Panc1 (cell line): ENCODE measurements around the gene ASMTL. TPM values are rescaled to one million over a fixed set of nuclear protein-coding genes. Genes with fewer than 3 reads are reported as not detected.
"Not testable (repeated sequence)": the region's sequence is repeated elsewhere in the genome, so short reads cannot be mapped to it uniquely, and the experiment has no call there.

Experiments used
- ATAC-seq: fragments of 200-7000 bp; cut with Tn5 transposase; 2 replicates; pipeline ENCODE4 v1.9.1; 2020; ENCODE audit warnings: mild to moderate bottlenecking, moderate library complexity
- BruUV-seq: library from RNA; stranded (reverse); fragments of 400-500 nt; replicated peaks from 2 replicates; lab custom pipeline; 2021; lab: Mats Ljungman, UMichigan
- CTCF ChIA-PET: fragments of 300-600 bp; sonication (Branson Sonifier 250); formaldehyde crosslinking; loops from one replicate; lab custom pipeline; 2022; ENCODE audit warnings: antibody characterized with exemption; lab: Charles Lee
- POLR2A ChIA-PET: fragments of 300-600 bp; sonication (Branson Sonifier 250); formaldehyde crosslinking; loops from one replicate; lab custom pipeline; 2022; ENCODE audit warnings: antibody characterized with exemption; lab: Charles Lee
- DNase-seq: peaks from one replicate; pipeline ENCODE4 v3.0.0-alpha.2; 2010; ENCODE audit warnings: low read depth, low spot score
- H3K27ac ChIP-seq: 2 replicates; pipeline ENCODE4 v1.5.1; 2011; ENCODE audit warnings: mild to moderate bottlenecking, low read length, inconsistent platforms
- H3K27me3 ChIP-seq: fragments of 200-500 bp; sonication (Bioruptor generic); 2 replicates; pipeline ENCODE4 v1.6.0; 2014; ENCODE audit warnings: low read length, inconsistent platforms; ENCODE audit not compliant: control insufficient read depth, insufficient read depth
- H3K36me3 ChIP-seq: fragments of 200-500 bp; sonication (Bioruptor generic); 2 replicates; pipeline ENCODE4 v1.5.1; 2014; ENCODE audit warnings: inconsistent platforms, mild to moderate bottlenecking, low read length, moderate library complexity; ENCODE audit not compliant: control insufficient read depth, insufficient read depth
- H3K4me1 ChIP-seq: 2 replicates; pipeline ENCODE4 v1.5.1; 2011; ENCODE audit warnings: inconsistent platforms, mild to moderate bottlenecking, low read length, moderate library complexity; ENCODE audit not compliant: control insufficient read depth, insufficient read depth
- H3K4me3 ChIP-seq, 2 experiments: 2 replicates each; pipeline ENCODE4 v1.5.1; 2011 to 2012; ENCODE audit warnings: low read depth in 2 of 2, low read length in 2 of 2, mild to moderate bottlenecking in 2 of 2, inconsistent platforms in 1 of 2, moderate library complexity in 1 of 2
- H3K9me3 ChIP-seq: fragments of 200-500 bp; sonication (Bioruptor generic); 2 replicates; pipeline ENCODE4 v1.5.1; 2014; ENCODE audit warnings: low read depth, mild to moderate bottlenecking, inconsistent platforms, low read length, moderate library complexity; ENCODE audit not compliant: control insufficient read depth, insufficient read depth
- SIN3A ChIP-seq: IDR thresholded peaks from 2 replicates; pipeline ENCODE4 v1.6.1; 2012; ENCODE audit warnings: low read depth, mild to moderate bottlenecking, low read length, moderate library complexity, borderline replicate concordance; ENCODE audit not compliant: insufficient read depth
- TCF7L2 ChIP-seq: IDR thresholded peaks from 2 replicates; pipeline ENCODE4 v1.6.1; 2011; ENCODE audit warnings: mild to moderate bottlenecking, low read depth, low read length, inconsistent platforms
- in situ Hi-C: cut with HindIII; loops from 2 replicates; pipeline ENCODE4 v1.10.0; 2016; ENCODE audit warnings: low sequenced_read_pairs, low pct_unique_long_range_greater_than_20kb
- intact Hi-C: fragments of 100-400 bp; cut with micrococcal nuclease; formaldehyde crosslinking; loops from one replicate; pipeline ENCODE4 v1.10.0; 2022; ENCODE audit not compliant: unreplicated experiment
- total RNA-seq: library from RNA; stranded (reverse); gene quantifications from one replicate; pipeline ENCODE4 v1.2.1, GENCODE V29; 2021; ENCODE audit not compliant: unreplicated experiment
- TF ChIP-seq, protein P1 (sequence below): fragments of 450-650 bp; IDR thresholded peaks from 2 replicates; pipeline ENCODE4 v1.5.1; 2017; ENCODE audit warnings: mild to moderate bottlenecking

ASMTL gene
- total RNA-seq, 1 experiment from 2014 or later: 16.5 TPM

DNA sequence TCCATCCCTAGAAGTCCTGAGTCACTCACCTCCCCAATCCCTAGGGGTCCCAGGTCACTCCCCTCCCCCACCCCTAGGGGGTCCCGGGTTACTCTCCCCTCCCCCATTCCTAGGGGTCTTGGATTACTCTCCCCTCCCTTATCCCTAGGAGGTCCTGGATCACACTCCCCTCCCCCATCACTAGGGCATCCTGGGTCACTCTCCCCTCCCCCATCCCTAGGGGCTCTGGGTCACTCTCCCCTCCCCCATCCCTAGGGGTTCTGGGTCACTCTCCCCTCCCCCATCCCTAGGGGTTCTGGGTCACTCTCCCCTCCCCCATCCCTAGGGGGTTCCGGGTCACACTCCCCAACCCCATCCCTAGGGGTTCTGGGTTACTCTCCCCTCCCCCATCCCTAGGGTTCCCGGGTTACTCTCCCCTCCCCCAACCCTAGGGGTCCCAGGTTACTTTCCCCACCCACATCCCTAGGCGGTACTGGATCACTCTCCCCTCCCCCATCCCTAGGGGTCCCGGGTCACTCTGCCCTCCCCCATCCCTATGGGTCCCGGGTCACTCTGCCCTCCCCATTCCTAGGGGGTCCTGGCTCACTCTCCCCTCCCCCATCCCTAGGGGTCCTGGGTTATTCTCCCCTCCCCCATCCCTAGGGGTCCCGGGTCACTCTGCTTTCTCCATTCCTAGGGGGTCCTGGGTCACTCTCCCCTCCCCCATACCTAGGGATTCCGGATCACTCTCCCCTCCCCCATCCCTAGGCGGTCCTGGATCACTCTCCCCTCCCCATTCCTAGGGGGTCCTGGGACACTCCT, 2.1 kb downstream of the ASMTL start:
- no TSS peak for BruUV-seq
- H3K27ac ChIP-seq: no peak overlapping the region
- no peaks in the 10 kb centered on the region for H3K36me3 ChIP-seq
- no peak for TF ChIP-seq TCF7L2
- no peak overlapping the region for H3K4me3 ChIP-seq
- no peak for ATAC-seq
- ChIA-PET POLR2A (no interaction called here), CTCF (no interaction called here)
- no peaks in the 10 kb centered on the region for H3K9me3 ChIP-seq
- no peaks in the 10 kb centered on the region for H3K27me3 ChIP-seq
- no peaks in the 10 kb centered on the region for H3K4me1 ChIP-seq
- in situ Hi-C loops: no loop called here
- intact Hi-C loops: loop anchor here (10.0 kb wide), 1 partner anchor 134 kb away; no protein-coding TSS in a partner anchor
- DNase-seq: no peak

DNA sequence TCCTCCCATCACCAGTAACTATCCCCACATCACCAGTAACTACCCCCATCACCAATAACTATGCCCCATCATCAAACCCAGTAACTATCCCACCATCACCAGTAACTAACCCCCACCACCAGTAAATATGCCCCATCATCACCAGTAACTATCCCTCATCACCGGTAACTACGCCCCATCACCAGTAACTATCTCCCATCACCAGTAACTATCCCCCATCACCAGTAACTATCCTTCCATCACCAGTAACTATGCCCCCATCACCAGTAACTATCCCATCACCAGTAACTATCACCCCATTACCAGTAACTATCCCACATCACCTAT, 2.9 kb downstream of the ASMTL start:
- H3K4me3 ChIP-seq: no peak overlapping the region
- H3K36me3 ChIP-seq: no peaks in the 10 kb centered on the region
- ChIA-PET CTCF (no interaction called here), POLR2A (no interaction called here)
- TF ChIP-seq TCF7L2 (no peak), SIN3A (no peak)
- no peak overlapping the region for H3K27ac ChIP-seq
- DNase-seq (no peak), ATAC-seq (no peak)
- BruUV-seq: no TSS peak
- in situ Hi-C loops: no loop called here
- no peaks in the 10 kb centered on the region for H3K4me1 ChIP-seq
- H3K27me3 ChIP-seq: no peaks in the 10 kb centered on the region
- intact Hi-C loops: loop anchor here (10.0 kb wide), 1 partner anchor 135 kb away; no protein-coding TSS in a partner anchor
- H3K9me3 ChIP-seq: no peaks in the 10 kb centered on the region

DNA sequence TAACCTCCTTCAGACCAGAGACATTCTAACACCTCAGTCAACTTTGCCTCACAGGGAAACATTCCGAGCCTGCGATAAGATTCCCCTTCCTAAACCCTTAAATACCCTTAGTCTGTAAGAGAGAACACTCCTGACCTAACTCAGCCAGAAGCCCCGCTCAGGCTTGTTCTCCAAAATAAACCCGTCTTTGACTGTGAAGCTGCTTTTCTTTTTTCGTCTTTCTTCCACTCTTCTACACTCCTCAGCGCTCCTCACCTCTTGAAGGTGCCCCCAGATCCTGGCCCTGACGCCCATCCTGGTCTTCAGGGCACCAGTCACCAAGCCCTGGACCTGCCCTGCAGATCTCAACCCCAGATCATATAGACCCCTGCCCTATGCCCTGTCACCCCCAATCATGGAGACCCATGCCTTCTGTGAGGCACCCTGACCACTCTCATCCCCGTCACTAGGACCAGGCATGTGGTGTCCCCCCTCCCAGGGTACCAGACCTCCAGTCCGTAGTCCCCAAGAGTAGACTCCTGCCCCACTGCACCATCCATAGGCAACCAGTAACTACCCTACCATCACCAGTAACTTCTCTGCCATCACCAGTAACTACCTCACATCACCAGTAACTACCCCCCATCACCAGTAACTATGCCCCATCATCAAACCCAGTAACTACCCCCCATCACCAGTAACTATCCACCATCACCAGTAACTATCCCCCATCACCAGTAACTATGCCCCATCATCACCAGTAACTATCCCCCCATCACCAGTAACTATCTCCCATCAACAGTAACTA, 3.5 kb downstream of the ASMTL start:
- CTCF ChIA-PET: no interaction called here
- in situ Hi-C loops (no loop called here), intact Hi-C loops (no loop called here)
- ATAC-seq: no peak
- H3K4me1 ChIP-seq: no peaks in the 10 kb centered on the region
- DNase-seq: no peak
- H3K9me3 ChIP-seq: no peaks in the 10 kb centered on the region
- TF ChIP-seq, protein P1, sequence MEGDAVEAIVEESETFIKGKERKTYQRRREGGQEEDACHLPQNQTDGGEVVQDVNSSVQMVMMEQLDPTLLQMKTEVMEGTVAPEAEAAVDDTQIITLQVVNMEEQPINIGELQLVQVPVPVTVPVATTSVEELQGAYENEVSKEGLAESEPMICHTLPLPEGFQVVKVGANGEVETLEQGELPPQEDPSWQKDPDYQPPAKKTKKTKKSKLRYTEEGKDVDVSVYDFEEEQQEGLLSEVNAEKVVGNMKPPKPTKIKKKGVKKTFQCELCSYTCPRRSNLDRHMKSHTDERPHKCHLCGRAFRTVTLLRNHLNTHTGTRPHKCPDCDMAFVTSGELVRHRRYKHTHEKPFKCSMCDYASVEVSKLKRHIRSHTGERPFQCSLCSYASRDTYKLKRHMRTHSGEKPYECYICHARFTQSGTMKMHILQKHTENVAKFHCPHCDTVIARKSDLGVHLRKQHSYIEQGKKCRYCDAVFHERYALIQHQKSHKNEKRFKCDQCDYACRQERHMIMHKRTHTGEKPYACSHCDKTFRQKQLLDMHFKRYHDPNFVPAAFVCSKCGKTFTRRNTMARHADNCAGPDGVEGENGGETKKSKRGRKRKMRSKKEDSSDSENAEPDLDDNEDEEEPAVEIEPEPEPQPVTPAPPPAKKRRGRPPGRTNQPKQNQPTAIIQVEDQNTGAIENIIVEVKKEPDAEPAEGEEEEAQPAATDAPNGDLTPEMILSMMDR: no peak
- H3K27me3 ChIP-seq: no peaks in the 10 kb centered on the region
- no peak overlapping the region for H3K27ac ChIP-seq
- H3K4me3 ChIP-seq: no peak overlapping the region
- no TSS peak for BruUV-seq
- no peaks in the 10 kb centered on the region for H3K36me3 ChIP-seq
- POLR2A ChIA-PET: no interaction called here

DNA sequence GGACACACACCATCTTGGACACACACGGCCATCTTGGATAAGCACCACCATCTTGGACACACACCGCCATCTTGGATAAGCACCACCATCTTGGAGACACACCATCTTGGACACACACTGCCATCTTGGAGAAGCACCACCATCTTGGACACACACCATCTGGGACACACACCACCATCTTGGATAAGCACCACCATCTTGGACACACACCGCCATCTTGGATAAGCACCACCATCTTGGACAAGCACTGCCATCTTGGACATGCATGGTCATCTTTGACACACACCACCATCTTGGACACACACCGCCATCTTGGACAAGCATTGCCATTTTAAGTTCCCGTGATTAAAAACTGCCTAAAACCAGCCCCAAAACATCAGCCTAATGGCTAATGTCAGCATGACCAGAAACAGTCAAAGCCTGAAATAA, 4.1 kb downstream of the ASMTL start:
- ATAC-seq, intact Hi-C loops, DNase-seq, H3K9me3 ChIP-seq, POLR2A ChIA-PET, H3K27me3 ChIP-seq, H3K27ac ChIP-seq, H3K36me3 ChIP-seq, in situ Hi-C loops, BruUV-seq, H3K4me3 ChIP-seq, H3K4me1 ChIP-seq, CTCF ChIA-PET: not testable (repeated sequence)

DNA sequence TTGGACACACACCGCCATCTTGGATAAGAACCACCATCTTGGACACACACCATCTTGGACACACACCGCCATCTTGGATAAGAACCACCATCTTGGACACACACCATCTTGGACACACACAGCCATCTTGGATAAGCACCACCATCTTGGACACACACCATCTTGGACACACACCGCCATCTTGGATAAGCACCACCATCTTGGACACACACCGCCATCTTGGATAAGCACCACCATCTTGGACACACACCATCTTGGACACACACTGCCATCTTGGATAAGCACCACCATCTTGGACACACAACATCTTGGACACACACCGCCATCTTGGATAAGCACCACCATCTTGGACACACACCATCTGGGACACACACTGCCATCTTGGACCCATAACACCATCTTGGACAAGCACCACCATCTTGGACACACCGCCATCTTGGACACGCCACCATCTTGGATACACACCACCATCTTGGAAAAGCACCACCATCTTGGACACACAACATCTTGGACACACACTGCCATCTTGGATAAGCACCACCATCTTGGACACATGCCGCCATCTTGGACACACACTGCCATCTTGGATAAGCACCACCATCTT, 4.6 kb downstream of the ASMTL start:
- intact Hi-C loops, POLR2A ChIA-PET, ATAC-seq, H3K4me3 ChIP-seq, CTCF ChIA-PET, BruUV-seq, in situ Hi-C loops, H3K9me3 ChIP-seq, H3K4me1 ChIP-seq, H3K27ac ChIP-seq, H3K36me3 ChIP-seq, H3K27me3 ChIP-seq, DNase-seq: not testable (repeated sequence)
